MM.1S (cell line): ENCODE data around the gene SRGAP3.

ENCODE experiments used
- DNase-seq: peaks from one replicate; pipeline ENCODE4 v3.0.0-alpha.2; 2015
- H2AFZ ChIP-seq: fragments of 300-600 bp; sonication (generic); 2 replicates; pipeline ENCODE4 v1.6.0; 2016; ENCODE audit warnings: antibody characterized with exemption, low read length
- H3F3A ChIP-seq: fragments of 300-600 bp; sonication (generic); 2 replicates; pipeline ENCODE4 v1.6.1; 2016; ENCODE audit warnings: mild to moderate bottlenecking, antibody characterized with exemption, low read length, moderate library complexity, mixed read lengths; ENCODE audit not compliant: insufficient read depth
- H3K27ac ChIP-seq: fragments of 300-600 bp; sonication (generic); 2 replicates; pipeline ENCODE4 v1.5.1; 2016; ENCODE audit warnings: mild to moderate bottlenecking, low read length
- H3K27me3 ChIP-seq: fragments of 300-600 bp; sonication (generic); replicated peaks from 2 replicates; pipeline ENCODE4 v1.6.0; 2016; ENCODE audit warnings: low read length; ENCODE audit not compliant: insufficient read depth
- H3K36me3 ChIP-seq: fragments of 300-600 bp; sonication (generic); replicated peaks from 2 replicates; pipeline ENCODE4 v1.6.1; 2016; ENCODE audit warnings: mild to moderate bottlenecking, low read length, mixed read lengths; ENCODE audit not compliant: insufficient read depth
- H3K4me1 ChIP-seq: fragments of 300-600 bp; sonication (generic); 2 replicates; pipeline ENCODE4 v1.6.1; 2016; ENCODE audit warnings: low read length, mixed read lengths
- H3K4me2 ChIP-seq: fragments of 300-600 bp; sonication (generic); 2 replicates; pipeline ENCODE4 v1.6.0; 2016; ENCODE audit warnings: low read depth, low read length
- H3K4me3 ChIP-seq: fragments of 300-600 bp; sonication (generic); 2 replicates; pipeline ENCODE4 v1.5.1; 2016; ENCODE audit warnings: low read length, mixed read lengths
- H3K79me2 ChIP-seq: fragments of 300-600 bp; sonication (generic); 2 replicates; pipeline ENCODE4 v1.6.1; 2016; ENCODE audit warnings: mixed run types, low read length, mixed read lengths
- H3K9ac ChIP-seq: fragments of 300-600 bp; sonication (generic); 2 replicates; pipeline ENCODE4 v1.6.1; 2016; ENCODE audit warnings: low read length, mixed read lengths
- H3K9me2 ChIP-seq: fragments of 300-600 bp; sonication (generic); replicated peaks from 2 replicates; pipeline ENCODE4 v1.6.1; 2016; ENCODE audit warnings: mild to moderate bottlenecking, low read length, mixed read lengths; ENCODE audit not compliant: insufficient read depth
- H3K9me3 ChIP-seq: fragments of 300-600 bp; sonication (generic); replicated peaks from 2 replicates; pipeline ENCODE4 v1.6.1; 2016; ENCODE audit warnings: mild to moderate bottlenecking, low read length, mixed read lengths; ENCODE audit not compliant: insufficient read depth
- H4K20me1 ChIP-seq: fragments of 300-600 bp; sonication (generic); 2 replicates; pipeline ENCODE4 v1.6.1; 2016; ENCODE audit warnings: mild to moderate bottlenecking, low read length, moderate library complexity, mixed read lengths; ENCODE audit not compliant: insufficient read depth
- EZH2 ChIP-seq: fragments of 300-600 bp; sonication (generic); optimal IDR thresholded peaks from 2 replicates; pipeline ENCODE3; 2017; ENCODE audit warnings: low read depth, mild to moderate bottlenecking, antibody characterized with exemption, low read length, mixed read lengths
- EZH2phosphoT487 ChIP-seq: fragments of 300-600 bp; sonication (generic); IDR thresholded peaks from 2 replicates; pipeline ENCODE4 v1.6.1; 2018; ENCODE audit warnings: antibody characterized with exemption, low read length
- TF ChIP-seq, protein P1 (sequence below): fragments of 300-600 bp; sonication (generic); IDR thresholded peaks from 2 replicates; pipeline ENCODE4 v1.5.1; 2016; ENCODE audit warnings: antibody characterized with exemption, low read length, mixed read lengths

Gene SRGAP3

GRCh38 chr3:9071936-9072666, 177.3 kb downstream of the SRGAP3 start:
- no peaks in the 10 kb centered on the region for H3F3A ChIP-seq
- H3K9me3 ChIP-seq, result no peaks in the 10 kb centered on the region
- H3K27ac ChIP-seq, result no peak overlapping the region
- no peak overlapping the region for H3K9ac ChIP-seq
- H3K36me3 ChIP-seq, result no peaks in the 10 kb centered on the region
- H2AFZ ChIP-seq, result no peak overlapping the region
- H3K4me3 ChIP-seq, result no peak overlapping the region
- no peaks in the 10 kb centered on the region for H3K4me1 ChIP-seq
- DNase-seq, result no peak
- H3K79me2 ChIP-seq, result no peaks in the 10 kb centered on the region
- no peaks in the 10 kb centered on the region for H4K20me1 ChIP-seq
- TF ChIP-seq EZH2phosphoT487 (no peak), EZH2 (no peak)
- TF ChIP-seq, protein P1, sequence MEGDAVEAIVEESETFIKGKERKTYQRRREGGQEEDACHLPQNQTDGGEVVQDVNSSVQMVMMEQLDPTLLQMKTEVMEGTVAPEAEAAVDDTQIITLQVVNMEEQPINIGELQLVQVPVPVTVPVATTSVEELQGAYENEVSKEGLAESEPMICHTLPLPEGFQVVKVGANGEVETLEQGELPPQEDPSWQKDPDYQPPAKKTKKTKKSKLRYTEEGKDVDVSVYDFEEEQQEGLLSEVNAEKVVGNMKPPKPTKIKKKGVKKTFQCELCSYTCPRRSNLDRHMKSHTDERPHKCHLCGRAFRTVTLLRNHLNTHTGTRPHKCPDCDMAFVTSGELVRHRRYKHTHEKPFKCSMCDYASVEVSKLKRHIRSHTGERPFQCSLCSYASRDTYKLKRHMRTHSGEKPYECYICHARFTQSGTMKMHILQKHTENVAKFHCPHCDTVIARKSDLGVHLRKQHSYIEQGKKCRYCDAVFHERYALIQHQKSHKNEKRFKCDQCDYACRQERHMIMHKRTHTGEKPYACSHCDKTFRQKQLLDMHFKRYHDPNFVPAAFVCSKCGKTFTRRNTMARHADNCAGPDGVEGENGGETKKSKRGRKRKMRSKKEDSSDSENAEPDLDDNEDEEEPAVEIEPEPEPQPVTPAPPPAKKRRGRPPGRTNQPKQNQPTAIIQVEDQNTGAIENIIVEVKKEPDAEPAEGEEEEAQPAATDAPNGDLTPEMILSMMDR, result no peak
- H3K27me3 ChIP-seq, result no peaks in the 10 kb centered on the region
- H3K9me2 ChIP-seq, result no peaks in the 10 kb centered on the region
- no peak overlapping the region for H3K4me2 ChIP-seq

DNA sequence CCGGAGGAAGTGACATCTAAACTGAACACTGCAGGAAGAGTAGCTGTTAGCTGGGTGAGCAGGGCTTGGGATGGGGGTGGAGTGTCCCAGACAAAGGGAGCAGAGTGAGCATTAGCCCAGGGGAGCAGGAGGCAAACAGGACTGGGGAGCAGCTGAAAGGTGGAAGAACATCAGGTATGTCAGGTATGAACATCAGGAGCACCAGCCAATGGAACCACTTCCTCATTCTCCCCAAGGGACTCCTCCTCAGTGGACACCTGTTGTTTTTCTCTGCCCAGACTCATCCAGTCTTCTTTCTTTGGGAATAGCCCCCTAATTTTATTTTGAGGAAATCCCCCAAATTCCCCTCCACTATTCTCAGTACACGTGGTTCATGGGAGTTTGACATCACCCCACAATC, 178.5 kb downstream of the SRGAP3 start:
- H3K4me3 ChIP-seq, result no peak overlapping the region
- TF ChIP-seq, protein P1, result no peak
- TF ChIP-seq EZH2phosphoT487 (no peak), EZH2 (no peak)
- H3K36me3 ChIP-seq, result no peaks in the 10 kb centered on the region
- no peaks in the 10 kb centered on the region for H3K9me3 ChIP-seq
- no peak overlapping the region for H2AFZ ChIP-seq
- no peak overlapping the region for H3K9ac ChIP-seq
- no peaks in the 10 kb centered on the region for H3K9me2 ChIP-seq
- H3K27ac ChIP-seq, result no peak overlapping the region
- H3K79me2 ChIP-seq, result no peaks in the 10 kb centered on the region
- H3K4me2 ChIP-seq, result no peak overlapping the region
- DNase-seq, result no peak
- no peaks in the 10 kb centered on the region for H3K27me3 ChIP-seq
- H3K4me1 ChIP-seq, result no peaks in the 10 kb centered on the region
- H4K20me1 ChIP-seq, result no peaks in the 10 kb centered on the region
- no peaks in the 10 kb centered on the region for H3F3A ChIP-seq

GRCh38 chr3:9069971-9070370, 179.5 kb downstream of the SRGAP3 start:
- Histone ChIP-seq H3F3A (no peaks in the 10 kb centered on the region), H3K4me1 (no peaks in the 10 kb centered on the region), H2AFZ (no peak overlapping the region), H3K4me3 (no peak overlapping the region), H3K4me2 (no peak overlapping the region), H4K20me1 (no peaks in the 10 kb centered on the region), H3K9ac (no peak overlapping the region), H3K79me2 (no peaks in the 10 kb centered on the region), H3K27ac (no peak overlapping the region), H3K36me3 (no peaks in the 10 kb centered on the region), H3K27me3 (no peaks in the 10 kb centered on the region), H3K9me3 (no peaks in the 10 kb centered on the region), H3K9me2 (no peaks in the 10 kb centered on the region)
- no peak for DNase-seq
- TF ChIP-seq, protein P1, result no peak
- no peak for TF ChIP-seq EZH2
- TF ChIP-seq EZH2phosphoT487, result no peak
